IPS-NIHi7 (cell line): ENCODE results near the gene PRKG1.
"Not testable (repeated sequence)": the region's sequence is repeated elsewhere in the genome, so short reads cannot be mapped to it uniquely, and the experiment has no call there.

Experiments
- DNase-seq: peaks from one replicate; pipeline ENCODE4 v3.0.0; 2012; ENCODE audit warnings: mixed read lengths; ENCODE audit errors: extremely low spot score

The PRKG1 gene

GRCh38 chr10:51758366-51758765 lies 684.1 kb downstream of the PRKG1 start:
- DNase-seq = no peak

- not testable (repeated sequence) for DNase-seq
Observed at GRCh38 chr10:51758838-51759237, 684.6 kb downstream of the PRKG1 start.

GRCh38 chr10:51759896-51760534 lies 685.7 kb downstream of the PRKG1 start:
- no peak for DNase-seq

GRCh38 chr10:51760864-51761640 lies 686.8 kb downstream of the PRKG1 start:
- no peak for DNase-seq

DNA sequence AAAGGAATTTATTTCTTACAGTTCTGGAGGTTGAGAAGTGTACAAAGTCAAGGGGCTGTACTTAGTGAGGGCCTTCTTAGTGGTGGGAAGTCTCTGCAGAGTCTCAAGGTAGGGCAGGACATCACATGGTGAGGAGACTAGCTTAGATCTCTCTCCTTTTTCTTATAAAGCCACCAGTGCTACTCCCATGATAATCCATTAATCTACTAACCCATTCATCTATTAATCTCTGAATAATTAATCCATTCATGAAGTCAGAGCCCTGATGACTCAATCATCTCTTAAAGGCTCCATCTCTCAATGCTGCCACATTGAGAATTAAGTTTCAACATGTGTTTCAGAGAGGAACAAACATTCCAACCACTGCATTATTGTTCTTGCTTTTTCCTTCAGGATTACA lies 689.5 kb downstream of the PRKG1 start:
- no peak for DNase-seq

DNA sequence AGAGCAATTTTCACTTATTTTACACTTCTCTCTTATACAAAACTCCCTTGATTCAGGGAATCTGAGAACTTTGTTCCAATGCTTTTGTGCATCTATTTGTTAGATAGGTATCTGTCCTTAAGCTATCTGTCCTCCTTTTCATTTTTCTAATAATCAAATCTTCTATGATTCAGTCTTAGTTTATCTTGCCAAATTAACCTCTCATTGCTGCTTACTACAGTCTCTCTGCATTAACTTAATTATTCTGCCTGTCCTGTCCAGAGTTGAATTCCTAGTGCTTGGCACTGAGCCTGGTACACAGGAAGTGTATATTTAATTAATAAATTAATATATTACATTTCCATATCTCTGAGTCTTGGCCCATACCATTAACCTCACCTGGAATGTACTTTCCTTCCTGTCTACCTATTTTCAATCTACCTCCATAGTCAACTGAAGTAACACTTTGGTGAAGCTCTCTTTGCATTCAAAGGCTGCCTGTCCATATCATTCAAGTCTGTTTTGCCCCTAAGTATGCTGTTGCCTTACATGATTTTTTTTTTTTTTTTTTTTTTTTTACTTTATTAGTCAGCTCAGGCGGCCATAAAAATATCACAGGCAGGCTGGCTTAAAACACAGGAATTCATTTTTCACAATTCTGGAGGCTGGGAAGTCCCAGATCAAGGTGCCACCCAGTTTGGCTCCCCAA lies 691.1 kb downstream of the PRKG1 start:
- no peak for DNase-seq

- DNase-seq = no peak
Observed at GRCh38 chr10:51766423-51767102, 692.3 kb downstream of the PRKG1 start.

GRCh38 chr10:51767103-51767763 lies 692.9 kb downstream of the PRKG1 start:
- no peak for DNase-seq

DNA sequence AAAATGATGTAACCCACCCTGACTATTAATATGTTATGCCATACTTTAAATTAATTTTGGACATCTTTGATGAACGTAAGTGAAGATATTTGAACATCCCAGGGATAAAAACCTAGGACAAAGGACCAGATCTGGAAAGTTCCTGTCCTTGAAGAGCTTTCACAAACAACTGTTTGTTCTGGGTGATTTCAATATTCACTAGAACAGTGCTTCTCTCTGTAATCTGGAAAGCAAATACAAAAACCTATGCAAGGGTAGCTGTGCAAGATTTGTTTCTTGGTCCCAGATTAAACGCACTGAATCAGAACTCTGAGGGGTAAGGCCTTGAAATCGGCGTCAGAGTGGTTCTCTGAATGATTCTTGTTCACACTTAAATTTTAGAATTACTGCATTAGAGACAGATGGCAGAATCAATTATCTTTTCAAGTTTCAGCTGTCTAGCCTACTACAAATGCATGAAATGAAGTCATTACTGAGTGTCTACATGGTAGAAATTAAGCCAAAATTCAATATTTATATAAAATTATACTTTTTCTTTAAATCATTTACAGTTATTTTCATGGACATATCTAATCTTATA lies 694.7 kb downstream of the PRKG1 start:
- no peak for DNase-seq

GRCh38 chr10:51770709-51771108 lies 696.4 kb downstream of the PRKG1 start:
- DNase-seq = no peak

GRCh38 chr10:51772387-51772786 lies 698.1 kb downstream of the PRKG1 start:
- no peak for DNase-seq

DNA sequence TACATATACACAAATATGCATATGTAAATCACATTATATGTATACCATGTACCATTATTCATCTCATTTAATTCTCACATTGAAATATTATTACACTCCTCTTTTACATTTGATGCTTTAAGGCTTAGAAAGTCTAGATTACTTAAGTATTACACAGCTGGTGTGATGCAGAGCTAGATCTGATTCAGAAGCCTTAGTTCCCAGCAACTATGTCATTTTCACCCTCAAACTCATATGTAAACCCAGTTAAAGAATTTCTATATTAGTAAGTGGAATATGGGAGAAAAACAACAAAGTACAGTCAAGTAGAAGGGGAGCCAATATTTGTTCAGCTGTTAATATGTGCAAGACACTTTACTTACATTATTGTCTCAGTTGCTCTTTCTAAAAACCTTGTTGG lies 699.4 kb downstream of the PRKG1 start:
- no peak for DNase-seq

- DNase-seq = no peak
Observed at GRCh38 chr10:51783941-51784340, 709.7 kb downstream of the PRKG1 start.

DNA sequence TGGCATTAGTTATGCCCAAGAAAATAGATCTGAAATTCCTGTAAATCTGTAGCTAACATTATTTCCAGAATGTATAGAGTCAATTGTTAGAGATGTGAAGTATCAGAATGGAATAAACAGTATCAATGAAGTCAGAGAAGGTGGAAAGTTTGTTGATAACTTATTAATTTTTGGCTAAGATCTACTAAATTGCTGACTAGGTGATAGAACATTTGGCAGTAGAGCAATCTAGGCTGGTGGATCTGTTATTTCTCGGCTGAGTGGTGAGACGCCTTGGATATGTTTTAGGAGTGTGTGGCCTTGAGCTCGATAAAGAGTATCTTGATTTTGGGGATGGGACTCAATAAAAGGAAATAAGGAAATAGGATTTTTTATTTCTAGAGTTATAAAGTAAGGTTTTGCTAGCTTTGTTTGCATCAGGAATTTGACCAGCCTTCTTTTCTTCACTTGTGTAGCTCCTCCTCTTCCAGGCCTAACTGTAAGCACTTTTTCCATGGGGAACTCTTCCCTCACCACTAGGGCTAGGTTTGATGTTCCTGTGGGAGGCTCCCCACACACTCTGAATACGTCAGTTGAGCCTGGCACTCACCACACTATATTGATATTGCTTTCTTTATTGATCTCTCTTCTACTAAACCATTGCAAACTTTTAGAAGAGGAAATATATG lies 711.9 kb downstream of the PRKG1 start:
- peak; percentile 36 for DNase-seq

- no peak for DNase-seq
Observed at GRCh38 chr10:51786684-51787035, 712.4 kb downstream of the PRKG1 start.

DNA sequence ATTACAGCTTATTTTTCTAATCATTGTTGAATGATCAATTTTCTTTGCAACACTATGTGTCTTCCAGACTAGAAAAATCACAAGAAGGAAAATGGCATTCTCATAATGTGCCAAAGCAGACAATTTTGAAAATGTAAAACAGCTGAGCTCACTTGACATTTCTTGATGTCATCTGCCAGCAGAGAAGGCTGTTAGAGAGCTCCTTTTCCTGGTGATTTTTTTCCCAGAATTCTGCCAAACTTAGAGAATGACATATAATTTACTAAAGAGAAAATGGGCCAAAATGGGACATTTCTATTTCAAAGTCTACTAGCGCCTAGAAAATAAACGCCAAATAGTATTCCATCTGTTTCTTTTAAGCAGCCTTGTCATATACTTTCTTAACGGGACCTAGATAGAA lies 714.0 kb downstream of the PRKG1 start:
- no peak for DNase-seq

GRCh38 chr10:51789118-51789517 lies 714.8 kb downstream of the PRKG1 start:
- DNase-seq = no peak

GRCh38 chr10:51789903-51790302 lies 715.6 kb downstream of the PRKG1 start:
- DNase-seq = no peak

DNA sequence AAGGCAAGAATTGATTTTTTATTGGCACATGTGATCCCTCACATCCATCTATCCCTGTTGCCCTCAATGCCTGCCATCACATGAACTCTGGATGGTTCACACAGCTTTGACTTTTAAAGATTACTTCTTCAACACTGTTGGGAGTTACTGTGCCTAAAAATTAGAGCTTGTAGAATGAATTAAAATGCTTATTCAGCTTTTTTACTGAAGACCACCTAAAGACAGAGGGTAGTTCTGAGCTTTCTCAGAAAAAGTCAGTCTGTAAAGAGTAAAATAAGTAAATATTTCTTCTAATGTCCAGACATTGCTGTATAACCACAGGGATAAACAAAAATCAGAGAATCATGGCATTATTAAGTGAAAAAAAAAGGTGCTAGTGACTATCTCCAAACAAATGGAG lies 718.4 kb downstream of the PRKG1 start:
- DNase-seq = no peak

- no peak for DNase-seq
Observed at GRCh38 chr10:51800121-51800520, 725.8 kb downstream of the PRKG1 start.
